Measurements from ENCODE around the gene RAPGEF4. TPM values are rescaled to one million over a fixed set of nuclear protein-coding genes. Genes with fewer than 3 reads are reported as not detected.
A peak's percentile ranks its signal among the peaks of the same experiment; 100 is the strongest.

RAPGEF4 gene
- polyA plus RNA-seq, 3 donors: not detected

DNA sequence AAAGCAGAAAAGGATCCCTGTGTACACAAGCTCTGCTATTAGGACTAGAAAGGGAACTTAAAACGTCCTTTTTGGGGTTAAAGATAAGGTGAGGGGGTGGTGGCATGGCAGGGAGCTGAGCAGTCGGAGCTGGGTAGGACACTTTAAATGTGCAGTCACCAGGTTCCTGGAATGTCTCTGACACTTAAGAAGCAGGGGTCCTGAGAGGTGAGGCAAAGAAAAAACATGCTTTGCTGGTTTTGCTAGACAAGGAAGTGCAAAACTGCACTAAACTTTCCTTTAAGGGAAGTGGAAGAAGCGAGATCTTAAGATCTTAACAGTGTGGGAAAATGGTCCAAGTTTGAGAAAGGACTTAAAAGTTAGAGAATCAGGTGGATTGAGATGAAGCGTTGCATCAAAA lies 240.5 kb downstream of the RAPGEF4 start:
- Histone ChIP-seq H2AFZ (ENCODE audit: insufficient read depth, low read depth, low read length, poor library complexity, severe bottlenecking) (peak overlapping the region; percentile 66), H3K27me3 (ENCODE audit: control insufficient read depth in 2 of 2, insufficient read depth in 2 of 2, low read length in 2 of 2) (no peaks in the 10 kb centered on the region), H4K20me1 (ENCODE audit: insufficient read depth, low read length) (no peaks in the 10 kb centered on the region), H3K9ac (ENCODE audit: insufficient read depth, low read length, poor library complexity, severe bottlenecking) (no peak overlapping the region), H3K4me1 (ENCODE audit: control insufficient read depth in 1 of 2, insufficient read depth in 2 of 2, low read length in 2 of 2) (peaks cover 16 to 20% of the 10 kb centered on the region in 2 donors), H3K36me3 (replicated peaks in 1 of 2; ENCODE audit: control insufficient read depth in 1 of 2, insufficient read depth in 2 of 2, low read length in 2 of 2) (no peaks in the 10 kb centered on the region), H3K4me3 (replicated peaks in 1 of 3; ENCODE audit: low read depth in 2 of 3, low read length in 3 of 3) (no peak overlapping the region), H3K4me2 (replicated peaks; ENCODE audit: extremely low read depth, low read length, poor library complexity, severe bottlenecking) (peak overlapping the region; percentile 19), H3K79me2 (ENCODE audit: insufficient read depth, low read length) (no peaks in the 10 kb centered on the region), H3K9me3 (replicated peaks in 1 of 2; ENCODE audit: control insufficient read depth in 1 of 2, insufficient read depth in 1 of 2, low read length in 2 of 2) (no peaks in the 10 kb centered on the region), H3K27ac (ENCODE audit: low read depth in 1 of 2, low read length in 2 of 2) (no peak overlapping the region)
- Mint-ChIP-seq H3K27me3 (ENCODE audit: low read depth in 3 of 3) (peaks cover 0 to 5% (median 4%) of the 10 kb centered on the region in 3 donors), H3K36me3 (no peaks in the 10 kb centered on the region), H3K4me1 (peaks cover 22% of the 10 kb centered on the region), H3K4me3 (peak overlapping the region in 1 of 2 donors; percentile 87), H3K27ac (peak overlapping the region in 4 of 7 donors; percentile 43 to 83 (median 60)), H3K9me3 (no peaks in the 10 kb centered on the region)
- no peak for DNase-seq
- WGBS (ENCODE audit: insufficient coverage): 8% methylated on average over 2 of the region's 4 CpGs
- TF ChIP-seq, protein P1, sequence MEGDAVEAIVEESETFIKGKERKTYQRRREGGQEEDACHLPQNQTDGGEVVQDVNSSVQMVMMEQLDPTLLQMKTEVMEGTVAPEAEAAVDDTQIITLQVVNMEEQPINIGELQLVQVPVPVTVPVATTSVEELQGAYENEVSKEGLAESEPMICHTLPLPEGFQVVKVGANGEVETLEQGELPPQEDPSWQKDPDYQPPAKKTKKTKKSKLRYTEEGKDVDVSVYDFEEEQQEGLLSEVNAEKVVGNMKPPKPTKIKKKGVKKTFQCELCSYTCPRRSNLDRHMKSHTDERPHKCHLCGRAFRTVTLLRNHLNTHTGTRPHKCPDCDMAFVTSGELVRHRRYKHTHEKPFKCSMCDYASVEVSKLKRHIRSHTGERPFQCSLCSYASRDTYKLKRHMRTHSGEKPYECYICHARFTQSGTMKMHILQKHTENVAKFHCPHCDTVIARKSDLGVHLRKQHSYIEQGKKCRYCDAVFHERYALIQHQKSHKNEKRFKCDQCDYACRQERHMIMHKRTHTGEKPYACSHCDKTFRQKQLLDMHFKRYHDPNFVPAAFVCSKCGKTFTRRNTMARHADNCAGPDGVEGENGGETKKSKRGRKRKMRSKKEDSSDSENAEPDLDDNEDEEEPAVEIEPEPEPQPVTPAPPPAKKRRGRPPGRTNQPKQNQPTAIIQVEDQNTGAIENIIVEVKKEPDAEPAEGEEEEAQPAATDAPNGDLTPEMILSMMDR (IDR thresholded peaks at IDR 0.05): no peak
- intact Hi-C loops (cut with micrococcal nuclease): no loop called here

DNA sequence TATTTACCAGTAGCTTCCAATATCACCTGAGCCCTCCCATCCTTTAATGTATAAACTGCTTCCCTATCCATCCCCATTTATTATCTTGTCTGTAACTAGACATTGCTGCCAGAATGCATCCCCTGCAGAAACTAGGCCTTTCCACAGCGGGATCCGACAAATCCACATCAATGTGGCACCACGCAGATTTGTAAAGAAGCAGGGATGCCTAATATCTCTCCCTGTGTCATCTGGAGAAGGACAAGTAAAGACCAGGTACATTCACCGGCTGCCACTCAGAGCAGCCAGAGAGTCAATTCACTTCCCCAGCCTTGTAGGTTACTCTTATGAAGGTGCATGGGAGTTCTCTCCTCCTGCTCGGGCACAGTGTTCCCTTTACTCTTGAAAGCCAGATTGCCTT lies 241.2 kb downstream of the RAPGEF4 start:
- no peaks in the 10 kb centered on the region for H4K20me1 ChIP-seq (ENCODE audit: insufficient read depth, low read length)
- H2AFZ ChIP-seq (ENCODE audit: insufficient read depth, low read depth, low read length, poor library complexity, severe bottlenecking): no peak overlapping the region
- H3K27me3 ChIP-seq (ENCODE audit: control insufficient read depth in 2 of 2, insufficient read depth in 2 of 2, low read length in 2 of 2): no peaks in the 10 kb centered on the region
- peaks cover 22% of the 10 kb centered on the region for H3K4me1 Mint-ChIP-seq
- peaks cover 0 to 5% (median 4%) of the 10 kb centered on the region in 3 donors for H3K27me3 Mint-ChIP-seq (ENCODE audit: low read depth in 3 of 3)
- no peaks in the 10 kb centered on the region for H3K9me3 Mint-ChIP-seq
- no peak overlapping the region for H3K9ac ChIP-seq (ENCODE audit: insufficient read depth, low read length, poor library complexity, severe bottlenecking)
- no peaks in the 10 kb centered on the region for H3K79me2 ChIP-seq (ENCODE audit: insufficient read depth, low read length)
- H3K36me3 ChIP-seq (replicated peaks in 1 of 2; ENCODE audit: control insufficient read depth in 1 of 2, insufficient read depth in 2 of 2, low read length in 2 of 2): no peaks in the 10 kb centered on the region
- DNase-seq: no peak
- peak overlapping the region in 1 of 7 donors; percentile 9 for H3K27ac Mint-ChIP-seq
- peaks cover 16 to 20% of the 10 kb centered on the region in 2 donors for H3K4me1 ChIP-seq (ENCODE audit: control insufficient read depth in 1 of 2, insufficient read depth in 2 of 2, low read length in 2 of 2)
- H3K4me3 ChIP-seq (replicated peaks in 1 of 3; ENCODE audit: low read depth in 2 of 3, low read length in 3 of 3): no peak overlapping the region
- 95% methylated on average over 3 of the region's 5 CpGs for WGBS (ENCODE audit: insufficient coverage)
- TF ChIP-seq, protein P1 (IDR thresholded peaks at IDR 0.05): no peak
- no peak overlapping the region for H3K4me3 Mint-ChIP-seq
- H3K9me3 ChIP-seq (replicated peaks in 1 of 2; ENCODE audit: control insufficient read depth in 1 of 2, insufficient read depth in 1 of 2, low read length in 2 of 2): no peaks in the 10 kb centered on the region
- intact Hi-C loops (cut with micrococcal nuclease): no loop called here
- H3K4me2 ChIP-seq (replicated peaks; ENCODE audit: extremely low read depth, low read length, poor library complexity, severe bottlenecking): no peak overlapping the region
- no peaks in the 10 kb centered on the region for H3K36me3 Mint-ChIP-seq
- H3K27ac ChIP-seq (ENCODE audit: low read depth in 1 of 2, low read length in 2 of 2): no peak overlapping the region
